Neural cell (in vitro differentiated cells): Measurements from ENCODE around the gene CRTC1. TPM values are rescaled to one million over a fixed set of nuclear protein-coding genes. Genes with fewer than 3 reads are reported as not detected.

ENCODE experiments used
- H2AFZ ChIP-seq: fragments of 200-600, 300-800 bp; sonication (generic), shearing (Covaris generic); 2 replicates; pipeline ENCODE4 v1.6.0; 2014; ENCODE audit warnings: low read depth, mild to moderate bottlenecking, antibody characterized with exemption, low read length, moderate library complexity
- H3F3A ChIP-seq: fragments of 200-600 bp; shearing (Covaris generic); 2 replicates; pipeline ENCODE4 v1.6.1; 2016; ENCODE audit warnings: mild to moderate bottlenecking, moderate library complexity, mixed read lengths, antibody characterized with exemption, low read length; ENCODE audit not compliant: insufficient read depth, poor library complexity, severe bottlenecking
- H3K27ac ChIP-seq: fragments of 200-600, 300-800 bp; sonication (generic), shearing (Covaris generic); 2 replicates; pipeline ENCODE4 v1.5.1; 2014; ENCODE audit warnings: mild to moderate bottlenecking, low read length, moderate library complexity
- H3K27me3 ChIP-seq: fragments of 300-800, 200-600 bp; sonication (generic), shearing (Covaris generic); 2 replicates; pipeline ENCODE4 v1.6.0; 2014; ENCODE audit warnings: mild to moderate bottlenecking, low read depth, low read length, moderate library complexity; ENCODE audit not compliant: insufficient read depth
- H3K36me3 ChIP-seq: fragments of 300-800, 200-600 bp; sonication (generic), shearing (Covaris generic); 2 replicates; pipeline ENCODE4 v1.5.1; 2014; ENCODE audit warnings: mild to moderate bottlenecking, antibody characterized with exemption, low read length, moderate library complexity; ENCODE audit not compliant: insufficient read depth
- H3K4me2 ChIP-seq: fragments of 300-800, 200-600 bp; sonication (generic), shearing (Covaris generic); 2 replicates; pipeline ENCODE4 v1.6.0; 2014; ENCODE audit warnings: mild to moderate bottlenecking, low read length
- H3K4me3 ChIP-seq: fragments of 300-800, 200-600 bp; sonication (generic), shearing (Covaris generic); 2 replicates; pipeline ENCODE4 v1.5.1; 2014; ENCODE audit warnings: mild to moderate bottlenecking, low read length, moderate library complexity
- H3K79me2 ChIP-seq: fragments of 200-600 bp; shearing (Covaris generic); replicated peaks from 2 replicates; pipeline ENCODE4 v1.6.0; 2014; ENCODE audit warnings: mild to moderate bottlenecking, low read length, moderate library complexity; ENCODE audit not compliant: insufficient read depth
- H3K9ac ChIP-seq: fragments of 300-800, 200-600 bp; sonication (generic), shearing (Covaris generic); 2 replicates; pipeline ENCODE4 v1.6.1; 2016; ENCODE audit warnings: mild to moderate bottlenecking, low read length, mixed read lengths
- H3K9me2 ChIP-seq: fragments of 200-600 bp; shearing (Covaris generic); 2 replicates; pipeline ENCODE4 v1.6.1; 2016; ENCODE audit warnings: mild to moderate bottlenecking, low read length, mixed read lengths; ENCODE audit not compliant: insufficient read depth
- H3K9me3 ChIP-seq: fragments of 200-600, 300-800 bp; sonication (generic), shearing (Covaris generic); 2 replicates; pipeline ENCODE4 v1.6.1; 2016; ENCODE audit warnings: mild to moderate bottlenecking, mixed run types, low read length, moderate library complexity, mixed read lengths
- H4K20me1 ChIP-seq: fragments of 200-600 bp; shearing (Covaris generic); 2 replicates; pipeline ENCODE4 v1.6.1; 2016; ENCODE audit warnings: mild to moderate bottlenecking, mixed run types; ENCODE audit not compliant: insufficient read depth
- CTCF ChIP-seq: fragments of 450-650 bp; IDR thresholded peaks from 2 replicates; pipeline ENCODE4 v1.5.1; 2014; ENCODE audit warnings: antibody characterized with exemption, mild to moderate bottlenecking, moderate library complexity; ENCODE audit not compliant: poor library complexity, severe bottlenecking
- EP300 ChIP-seq: fragments of 450-650 bp; conservative IDR thresholded peaks from 2 replicates; pipeline ENCODE4 v1.6.1; 2014; ENCODE audit warnings: antibody characterized with exemption, mild to moderate bottlenecking, moderate library complexity; ENCODE audit not compliant: poor library complexity, severe bottlenecking
- EZH2 ChIP-seq: fragments of 200-600, 300-800 bp; shearing (Covaris generic), sonication (generic); IDR thresholded peaks from 2 replicates; pipeline ENCODE4 v1.6.1; 2014; ENCODE audit warnings: antibody characterized with exemption, low read length, borderline replicate concordance, mild to moderate bottlenecking; ENCODE audit not compliant: insufficient read depth, poor library complexity, severe bottlenecking
- MXI1 ChIP-seq: fragments of 450-650 bp; conservative IDR thresholded peaks from 2 replicates; pipeline ENCODE4 v1.6.1; 2014; ENCODE audit warnings: antibody characterized with exemption, mild to moderate bottlenecking; ENCODE audit not compliant: poor library complexity, severe bottlenecking
- POLR2AphosphoS5 ChIP-seq: IDR thresholded peaks from 2 replicates; pipeline ENCODE4 v1.6.1; 2012
- RAD21 ChIP-seq: fragments of 450-650 bp; conservative IDR thresholded peaks from 2 replicates; pipeline ENCODE4 v1.6.1; 2014; ENCODE audit warnings: antibody characterized with exemption, mild to moderate bottlenecking, moderate library complexity
- REST ChIP-seq: IDR thresholded peaks from 2 replicates; pipeline ENCODE4 v1.6.1; 2012; ENCODE audit warnings: borderline replicate concordance
- SMC3 ChIP-seq: fragments of 450-650 bp; conservative IDR thresholded peaks from 2 replicates; pipeline ENCODE4 v1.6.1; 2014; ENCODE audit warnings: antibody characterized with exemption, mild to moderate bottlenecking, moderate library complexity; ENCODE audit not compliant: poor library complexity
- TAF1 ChIP-seq: IDR thresholded peaks from 2 replicates; pipeline ENCODE4 v1.6.1; 2012; ENCODE audit warnings: low read depth
- polyA plus RNA-seq: library from polyadenylated mRNA; depleted of rRNA; stranded (reverse); fragments of >200 nt; gene quantifications from 2 replicates; pipeline ENCODE4 v1.2.3, GENCODE V29; 2014

CRTC1 gene
- polyA plus RNA-seq, 1 donor from 2014 or later = 10.4 TPM

GRCh38 chr19:18778826-18779495 is 95.5 kb downstream of the CRTC1 start:
- Histone ChIP-seq H3K9me3 (no peaks in the 10 kb centered on the region), H3K9ac (no peak overlapping the region), H3K27me3 (no peaks in the 10 kb centered on the region), H4K20me1 (no peaks in the 10 kb centered on the region), H3K79me2 (no peaks in the 10 kb centered on the region), H3K4me2 (no peak overlapping the region), H2AFZ (no peak overlapping the region), H3K4me3 (no peak overlapping the region), H3K36me3 (no peaks in the 10 kb centered on the region), H3K9me2 (no peaks in the 10 kb centered on the region), H3K27ac (no peak overlapping the region), H3F3A (no peaks in the 10 kb centered on the region)
- TF ChIP-seq TAF1 (no peak), EP300 (no peak), SMC3 (no peak), EZH2 (no peak), REST (no peak), MXI1 (no peak), POLR2AphosphoS5 (no peak), CTCF (no peak), RAD21 (no peak)

GRCh38 chr19:18780081-18780480 is 96.6 kb downstream of the CRTC1 start:
- no peak overlapping the region for H3K4me2 ChIP-seq
- H3K79me2 ChIP-seq = no peaks in the 10 kb centered on the region
- H3K27ac ChIP-seq = no peak overlapping the region
- H3K9me2 ChIP-seq = no peaks in the 10 kb centered on the region
- H3F3A ChIP-seq = no peaks in the 10 kb centered on the region
- peaks cover 9% of the 10 kb centered on the region for H3K27me3 ChIP-seq
- TF ChIP-seq RAD21 = no peak
- no peak for TF ChIP-seq POLR2AphosphoS5
- no peak for TF ChIP-seq TAF1
- TF ChIP-seq EZH2 = no peak
- no peak for TF ChIP-seq SMC3
- TF ChIP-seq CTCF = no peak
- TF ChIP-seq REST = no peak
- TF ChIP-seq MXI1 = no peak
- TF ChIP-seq EP300 = no peak
- no peak overlapping the region for H3K9ac ChIP-seq
- no peaks in the 10 kb centered on the region for H3K36me3 ChIP-seq
- H3K4me3 ChIP-seq = no peak overlapping the region
- H3K9me3 ChIP-seq = no peaks in the 10 kb centered on the region
- H2AFZ ChIP-seq = no peak overlapping the region
- no peaks in the 10 kb centered on the region for H4K20me1 ChIP-seq
